Aorta (tissue), 5 donors: ENCODE measurements around the gene PKP4. TPM values are rescaled to one million over a fixed set of nuclear protein-coding genes. Genes with fewer than 3 reads are reported as not detected.

Source experiments
- ATAC-seq: fragments of 200-7000 bp; cut with Tn5 transposase; one replicate; pipeline ENCODE4 v1.9.1; 2022; ENCODE audit warnings: moderate library complexity; ENCODE audit not compliant: low FRiP score
- DNase-seq, 2 donors: peaks; one replicate each; pipeline ENCODE4 v3.0.0-alpha.2; 2020
- H3K27ac ChIP-seq, 2 donors: one replicate each; pipeline ENCODE4 v1.5.1; 2013; ENCODE audit warnings: low read length in 2 of 2, mild to moderate bottlenecking in 2 of 2, moderate library complexity in 2 of 2, control low read depth in 1 of 2, inconsistent platforms in 1 of 2, low read depth in 1 of 2
- H3K27me3 ChIP-seq, 2 donors: one replicate each; pipeline ENCODE4 v1.6.1; 2013; ENCODE audit warnings: control low read depth in 1 of 2, low read length in 1 of 2, mild to moderate bottlenecking in 1 of 2, moderate library complexity in 1 of 2; ENCODE audit not compliant: insufficient read depth in 2 of 2, control insufficient read depth in 1 of 2
- H3K36me3 ChIP-seq, 2 donors: one replicate each; pipeline ENCODE4 v1.6.1; 2013; ENCODE audit warnings: control low read depth in 1 of 2, low read length in 1 of 2, mild to moderate bottlenecking in 1 of 2; ENCODE audit not compliant: insufficient read depth in 2 of 2, control insufficient read depth in 1 of 2
- H3K4me1 ChIP-seq, 2 donors: one replicate each; pipeline ENCODE4 v1.6.1; 2013; ENCODE audit warnings: low read length in 2 of 2, control low read depth in 1 of 2, mild to moderate bottlenecking in 1 of 2, moderate library complexity in 1 of 2; ENCODE audit not compliant: insufficient read depth in 2 of 2, control insufficient read depth in 1 of 2
- H3K4me3 ChIP-seq, 2 donors: one replicate each; pipeline ENCODE4 v1.5.1; 2013; ENCODE audit warnings: low read length in 2 of 2, control low read depth in 1 of 2, mild to moderate bottlenecking in 1 of 2
- H3K9me3 ChIP-seq: one replicate; pipeline ENCODE4 v1.6.1; 2013; ENCODE audit warnings: mild to moderate bottlenecking, low read length; ENCODE audit not compliant: control insufficient read depth
- WGBS, 2 donors: extraction: QIAGEN DNeasy Blood & Tissue Kit; methylation state at CpG; one replicate each; pipeline ENCODE4 v1.1.7; 2013; 5-methylcytosine and 5-hydroxymethylcytosine counted together
- intact Hi-C, 2 donors: fragments of 100-400 bp; cut with DNase I; formaldehyde crosslinking; loops; one replicate each; pipeline versions ENCODE4 v1.14.2 to v1.15.0; 2022
- polyA plus RNA-seq, 2 donors: library from polyadenylated mRNA; stranded (reverse); fragments of 200-250 nt; gene quantifications; one replicate each; pipeline ENCODE4 v1.2.3, GENCODE V29; 2013
- total RNA-seq, 2 donors: library from RNA; stranded (reverse); fragmentation: NEBNext Ultra II Directional; extraction: Animal tissue kit (Norgen Biotek cat#: 25700); gene quantifications; one replicate each; pipeline ENCODE4 v1.2.1, GENCODE V29; 2021
- donor health status: healthy with polysubstance abuse.
- donor health status: Bipolar disorder and iron deficiency.
- donor health status: DM: no; HTN: no; CAD: no.
- donor health status: DM: no; HTN: no; CAD: no.
- donor health status: DM: yes; HTN: yes; CAD: no.

The PKP4 gene
- total and polyA plus RNA-seq, 4 donors: 17.7 to 128 (median 44.0) TPM

- intact Hi-C loops: no loop called here
- Histone ChIP-seq H3K27me3 (no peaks in the 10 kb centered on the region), H3K9me3 (no peaks in the 10 kb centered on the region), H3K4me1 (peaks cover 0 to 3% of the 10 kb centered on the region in 2 donors), H3K36me3 (no peaks in the 10 kb centered on the region), H3K4me3 (no peak overlapping the region), H3K27ac (no peak overlapping the region)
- ATAC-seq (no peak), DNase-seq (no peak)
- WGBS, 2 donors: 71 to 79% methylated on average over 4 of the region's 4 CpGs
Measured at GRCh38 chr2:158714420-158714819, 257.7 kb downstream of the PKP4 start.

- no peaks in the 10 kb centered on the region for H3K27me3 ChIP-seq
- H3K9me3 ChIP-seq: no peaks in the 10 kb centered on the region
- H3K27ac ChIP-seq: no peak overlapping the region
- DNase-seq (no peak), ATAC-seq (no peak)
- no peaks in the 10 kb centered on the region for H3K36me3 ChIP-seq
- H3K4me3 ChIP-seq: no peak overlapping the region
- peaks cover 0 to 3% of the 10 kb centered on the region in 2 donors for H3K4me1 ChIP-seq
- WGBS, 2 donors: 96 to 99% methylated on average over 1 of the region's 1 CpG
- intact Hi-C loops: no loop called here
Measured at GRCh38 chr2:158715357-158715756, 258.6 kb downstream of the PKP4 start.

GRCh38 chr2:158716121-158716791 is 259.5 kb downstream of the PKP4 start:
- 55 to 57% methylated on average over 5 of the region's 5 CpGs for WGBS, 2 donors
- DNase-seq: no peak
- intact Hi-C loops: no loop called here
- peak; percentile 66 for ATAC-seq
- Histone ChIP-seq H3K27me3 (no peaks in the 10 kb centered on the region), H3K27ac (no peak overlapping the region), H3K9me3 (no peaks in the 10 kb centered on the region), H3K36me3 (no peaks in the 10 kb centered on the region), H3K4me1 (peaks cover 0 to 3% of the 10 kb centered on the region in 2 donors), H3K4me3 (no peak overlapping the region)

GRCh38 chr2:158716921-158717320 is 260.2 kb downstream of the PKP4 start:
- Histone ChIP-seq H3K9me3 (no peaks in the 10 kb centered on the region), H3K4me1 (peaks cover 0 to 3% of the 10 kb centered on the region in 2 donors), H3K4me3 (no peak overlapping the region), H3K27me3 (no peaks in the 10 kb centered on the region), H3K27ac (no peak overlapping the region), H3K36me3 (no peaks in the 10 kb centered on the region)
- intact Hi-C loops: no loop called here
- DNase-seq: no peak
- peak; percentile 12 for ATAC-seq
- 90 to 91% methylated on average over 10 of the region's 10 CpGs for WGBS, 2 donors

GRCh38 chr2:158717366-158718195 is 260.8 kb downstream of the PKP4 start:
- no peaks in the 10 kb centered on the region for H3K27me3 ChIP-seq
- no peak overlapping the region for H3K27ac ChIP-seq
- 97% methylated on average over 14 of the region's 14 CpGs for WGBS, 2 donors
- intact Hi-C loops: no loop called here
- peaks cover 0 to 3% of the 10 kb centered on the region in 2 donors for H3K4me1 ChIP-seq
- H3K9me3 ChIP-seq: no peaks in the 10 kb centered on the region
- no peak for DNase-seq
- no peak for ATAC-seq
- H3K36me3 ChIP-seq: no peaks in the 10 kb centered on the region
- no peak overlapping the region for H3K4me3 ChIP-seq

GRCh38 chr2:158718196-158718585 is 261.4 kb downstream of the PKP4 start:
- Histone ChIP-seq H3K9me3 (no peaks in the 10 kb centered on the region), H3K36me3 (no peaks in the 10 kb centered on the region), H3K4me3 (no peak overlapping the region), H3K27me3 (no peaks in the 10 kb centered on the region), H3K27ac (no peak overlapping the region), H3K4me1 (peaks cover 0 to 3% of the 10 kb centered on the region in 2 donors)
- intact Hi-C loops: no loop called here
- no peak for ATAC-seq
- no peak for DNase-seq

GRCh38 chr2:158718851-158719250 is 262.1 kb downstream of the PKP4 start:
- no peak for ATAC-seq
- intact Hi-C loops: no loop called here
- H3K4me1 ChIP-seq: peaks cover 0 to 3% of the 10 kb centered on the region in 2 donors
- no peak overlapping the region for H3K4me3 ChIP-seq
- no peak overlapping the region for H3K27ac ChIP-seq
- 94 to 95% methylated on average over 5 of the region's 5 CpGs for WGBS, 2 donors
- H3K36me3 ChIP-seq: no peaks in the 10 kb centered on the region
- H3K9me3 ChIP-seq: no peaks in the 10 kb centered on the region
- no peak for DNase-seq
- H3K27me3 ChIP-seq: no peaks in the 10 kb centered on the region

GRCh38 chr2:158719403-158719802 is 262.7 kb downstream of the PKP4 start:
- no peaks in the 10 kb centered on the region for H3K27me3 ChIP-seq
- no peak overlapping the region for H3K27ac ChIP-seq
- DNase-seq (no peak), ATAC-seq (no peak)
- 93 to 95% methylated on average over 5 of the region's 5 CpGs for whole genome bisulfite sequencing, 2 donors
- peaks cover 0 to 3% of the 10 kb centered on the region in 2 donors for H3K4me1 ChIP-seq
- no peak overlapping the region for H3K4me3 ChIP-seq
- H3K9me3 ChIP-seq: no peaks in the 10 kb centered on the region
- intact Hi-C loops: no loop called here
- H3K36me3 ChIP-seq: no peaks in the 10 kb centered on the region
